ENCODE data around the gene NGRN.
A peak's percentile ranks its signal among the peaks of the same experiment; 100 is the strongest.
"Not testable (repeated sequence)": the region's sequence is repeated elsewhere in the genome, so short reads cannot be mapped to it uniquely, and the experiment has no call there.

Gene NGRN

DNA sequence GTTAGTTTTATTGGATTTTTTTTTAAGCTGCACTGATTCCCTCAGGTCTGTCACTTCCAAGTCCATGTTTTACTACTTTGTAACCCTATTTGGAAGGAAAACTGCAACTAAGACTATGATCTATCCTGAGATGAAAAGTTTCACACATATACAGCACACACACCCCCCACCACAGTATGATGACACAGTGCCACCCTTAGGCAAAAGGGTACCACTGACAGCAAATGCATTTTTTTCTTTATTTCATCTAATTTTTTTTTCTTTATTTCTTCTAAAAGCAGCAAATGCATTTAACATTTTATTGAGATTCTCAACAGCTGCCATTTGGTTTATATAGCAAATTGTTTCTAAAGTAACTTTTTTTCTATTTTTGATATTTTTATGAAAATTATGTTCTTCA is 21.2 kb downstream of the NGRN start:
- peak; percentile 39 for DNase-seq

DNA sequence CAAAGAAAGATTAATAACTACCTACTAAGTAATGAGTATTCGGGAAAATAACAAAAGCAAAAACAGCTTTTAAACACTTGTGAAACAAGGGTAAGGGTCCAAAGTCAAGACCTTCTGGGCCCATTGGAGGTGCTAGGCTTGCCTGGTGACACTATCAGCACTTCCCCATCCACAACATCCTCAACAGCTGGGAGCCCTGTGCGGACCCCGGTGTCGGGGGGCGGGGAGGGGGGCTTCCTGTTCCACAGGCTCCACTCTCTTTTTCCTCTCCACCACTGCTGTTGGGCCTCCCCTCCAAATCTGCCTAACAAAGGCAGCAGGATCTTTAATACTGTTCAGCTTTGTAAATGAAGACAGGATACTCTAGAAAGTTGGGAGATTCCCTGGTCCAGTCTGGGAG is 21.6 kb downstream of the NGRN start:
- no peak for DNase-seq

DNA sequence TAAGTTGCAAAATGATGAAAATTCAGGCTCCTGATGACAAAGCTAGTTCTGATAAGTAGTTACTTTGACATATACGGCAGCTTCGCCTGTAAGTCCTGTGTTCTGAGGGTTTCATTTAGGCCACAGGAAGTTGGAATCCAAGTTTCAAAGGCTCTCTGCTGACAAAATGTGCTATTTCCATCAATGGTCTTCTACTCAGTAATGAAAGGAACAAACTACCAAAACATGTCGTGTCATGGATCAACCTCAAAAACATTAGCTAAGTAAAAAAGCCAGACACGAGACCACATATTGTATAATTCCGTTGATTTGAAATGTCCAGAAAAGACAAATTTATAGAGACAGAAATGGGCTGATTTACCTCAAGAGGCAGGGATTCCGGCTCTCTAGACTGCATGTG is 22.5 kb downstream of the NGRN start:
- DNase-seq: no peak

DNA sequence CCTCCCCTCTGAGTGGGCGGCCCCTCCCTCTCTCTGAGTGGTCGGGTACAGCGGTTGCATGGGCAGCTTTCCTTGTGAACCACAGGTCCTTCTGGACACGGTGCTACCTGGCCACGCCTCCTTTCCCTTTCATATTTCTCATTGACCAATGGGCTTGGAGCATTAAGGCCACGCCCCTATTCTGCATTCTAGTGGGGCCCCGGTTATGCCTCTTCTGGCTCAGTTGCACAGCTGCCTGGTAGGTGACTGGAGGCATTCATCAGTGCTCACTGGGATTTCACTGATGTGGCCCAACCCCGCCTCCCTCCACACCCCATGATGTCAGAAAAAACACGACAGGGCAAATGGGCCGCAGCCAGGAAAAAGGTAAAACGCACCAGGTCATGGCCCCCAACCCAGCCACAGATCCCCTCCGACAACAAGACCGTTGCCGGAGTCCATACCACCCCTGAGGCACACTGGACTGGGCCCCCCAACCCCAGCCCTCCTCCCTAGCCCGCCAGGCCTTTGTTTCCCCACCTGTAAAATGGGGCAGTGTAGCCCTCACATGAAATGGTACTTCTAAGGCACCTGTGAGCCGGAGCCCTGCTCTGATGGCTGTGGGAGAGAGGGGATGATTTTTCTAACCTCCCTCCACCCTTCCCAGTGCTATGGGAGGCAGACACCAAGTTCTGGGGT is 26.3 kb downstream of the NGRN start:
- DNase-seq: no peak

DNA sequence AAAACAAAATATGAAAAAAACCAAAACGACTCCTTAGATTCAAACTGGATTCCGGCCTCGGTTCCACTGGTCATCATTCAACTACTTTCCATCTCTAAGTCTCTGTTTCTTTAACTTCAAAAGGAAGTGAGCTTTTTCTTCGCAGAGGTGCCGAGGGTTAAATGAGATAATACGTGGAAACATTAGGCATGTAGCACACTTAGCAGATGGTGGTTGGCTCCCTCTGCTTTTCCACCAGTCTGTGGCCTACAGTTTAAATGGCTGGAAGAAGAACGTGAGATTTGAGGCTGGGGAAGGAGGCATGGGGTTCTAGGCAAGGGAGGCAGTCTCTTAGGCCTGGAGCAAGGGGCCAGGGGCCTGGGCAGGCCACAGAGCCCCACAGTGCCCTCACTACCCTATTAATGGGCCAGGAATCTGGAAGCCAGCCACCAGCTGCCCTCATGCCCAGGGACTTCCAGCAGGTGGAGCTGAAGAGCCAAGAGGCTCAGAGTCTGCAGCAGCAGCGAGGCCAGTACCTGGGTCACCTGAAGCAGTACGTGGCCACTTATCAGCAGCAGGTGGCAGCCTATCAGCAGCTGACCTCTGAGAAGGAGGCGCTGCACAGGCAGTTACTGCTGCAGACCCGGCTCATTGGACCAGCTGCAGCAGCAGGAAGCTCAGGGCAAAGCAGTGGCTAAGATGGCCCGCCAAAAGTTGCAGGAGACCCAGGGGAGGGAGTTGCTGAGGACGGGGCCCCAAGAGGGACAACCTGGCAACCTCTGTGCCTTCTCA is 27.8 kb downstream of the NGRN start:
- DNase-seq: peak; percentile 62

DNA sequence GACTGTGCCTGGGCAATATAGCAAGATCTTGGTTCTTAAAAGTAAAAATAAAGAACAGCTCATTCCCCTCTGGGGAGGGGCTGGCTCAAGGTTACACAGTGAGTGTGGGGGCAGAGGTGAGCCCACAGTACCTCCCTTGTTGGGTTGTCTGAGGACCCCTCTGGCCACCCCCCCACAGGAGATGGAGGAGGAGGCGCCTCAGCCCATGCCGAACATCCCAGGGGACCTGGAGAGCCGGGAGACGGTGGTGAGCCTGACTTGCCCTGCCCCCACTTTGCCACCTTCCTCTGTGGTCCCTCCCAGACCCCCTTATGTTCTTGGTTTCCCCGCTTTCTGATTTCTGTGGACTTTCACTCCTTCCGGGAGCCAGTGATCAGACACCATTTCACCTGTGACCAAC is 28.7 kb downstream of the NGRN start:
- DNase-seq: no peak

DNA sequence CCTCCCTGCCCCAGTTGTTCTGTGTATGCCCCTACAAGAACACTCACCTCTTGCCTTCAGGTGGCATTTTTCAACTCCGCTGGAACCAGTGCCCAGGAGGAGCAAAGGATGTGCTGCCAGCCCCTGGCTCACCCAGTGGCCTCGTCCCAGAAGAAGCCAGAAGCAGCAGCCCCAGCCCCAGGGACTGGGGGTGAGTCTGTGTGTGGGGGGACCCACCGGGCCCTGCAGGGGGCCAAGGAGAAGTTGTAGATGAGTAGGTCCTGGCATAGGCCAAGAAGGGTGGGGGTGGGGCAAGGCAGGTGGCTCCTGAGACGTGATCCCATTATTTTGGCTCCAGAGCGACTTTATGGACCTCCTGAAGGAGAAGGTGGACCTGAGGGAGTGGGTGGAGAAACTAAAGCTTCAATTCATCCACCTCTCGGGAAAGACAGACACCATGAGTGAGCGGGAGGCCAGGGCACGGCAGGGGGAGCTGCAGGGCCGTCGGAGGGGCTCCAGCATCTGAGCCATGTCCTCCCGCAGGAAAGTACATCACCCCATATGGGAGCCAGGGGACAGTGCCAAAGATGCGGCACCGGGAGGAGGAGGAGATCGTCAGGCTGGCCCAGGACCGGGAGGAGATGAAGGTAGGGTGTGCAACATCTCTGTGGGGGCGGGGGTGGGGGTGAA is 29.3 kb downstream of the NGRN start:
- DNase-seq: no peak

DNA sequence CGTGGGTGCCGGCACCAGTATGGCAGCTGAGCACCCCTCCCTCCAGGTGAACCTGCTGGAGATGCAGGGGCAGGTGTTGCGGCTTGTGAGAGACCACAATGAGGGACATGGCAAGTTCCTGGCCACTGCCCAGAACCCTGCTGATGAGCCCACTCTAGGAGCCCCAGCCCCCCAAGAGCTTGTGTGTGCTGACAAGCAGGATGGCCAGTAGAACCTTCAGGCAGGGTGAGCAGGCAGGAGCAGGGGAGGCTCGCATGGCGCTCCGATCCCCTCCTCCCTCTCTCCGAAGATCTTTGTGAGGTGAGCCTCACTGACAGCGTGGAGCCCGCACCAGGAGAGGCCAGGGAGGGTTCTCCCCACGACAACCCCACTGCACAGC is 29.8 kb downstream of the NGRN start:
- no peak for DNase-seq

DNA sequence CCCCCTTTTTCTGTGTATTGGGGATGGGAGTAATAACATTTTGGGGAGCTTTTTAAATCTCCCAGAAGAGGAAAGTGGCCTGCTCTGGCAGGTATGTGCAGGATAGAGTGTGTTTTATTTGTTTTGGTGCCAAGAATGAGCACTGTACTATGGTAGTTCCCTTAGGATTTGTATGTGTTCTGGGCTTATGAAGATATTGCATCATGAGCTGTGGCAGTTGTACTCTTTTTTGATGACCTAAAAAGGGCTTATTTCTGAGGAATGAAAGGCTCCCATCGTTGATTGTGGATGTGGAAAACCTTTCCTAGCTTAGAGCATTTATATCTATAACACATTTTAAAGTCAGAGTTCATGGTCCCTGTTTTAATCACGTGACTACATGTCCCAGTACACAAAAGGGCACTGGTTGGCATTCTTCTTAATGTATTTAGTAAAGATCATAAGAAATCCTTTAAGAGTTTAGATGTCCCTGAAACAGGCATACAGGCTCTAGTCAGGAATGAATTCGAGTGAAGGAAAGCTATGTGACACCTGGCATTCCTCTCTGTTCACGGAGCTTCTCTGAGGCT is 30.9 kb downstream of the NGRN start:
- not testable (repeated sequence) for DNase-seq

DNA sequence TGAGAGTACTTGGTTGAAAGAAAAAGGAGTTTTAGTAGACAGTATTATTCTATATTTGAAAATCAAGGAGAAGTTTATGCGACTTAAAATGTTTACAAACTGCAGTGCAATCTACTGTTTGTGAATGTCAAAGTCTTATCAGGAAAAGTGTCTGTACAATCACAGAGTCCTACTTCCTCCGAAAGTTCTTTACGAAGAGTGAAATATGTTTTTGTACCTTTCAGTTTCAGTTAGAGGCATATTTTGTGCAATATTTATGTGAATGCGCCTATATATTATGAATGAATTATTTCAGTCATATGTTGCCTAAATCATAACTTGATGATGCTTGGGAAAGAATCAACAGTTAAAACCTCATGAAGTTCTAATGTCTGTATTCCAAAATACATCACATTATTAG is 31.5 kb downstream of the NGRN start:
- DNase-seq: no peak

DNA sequence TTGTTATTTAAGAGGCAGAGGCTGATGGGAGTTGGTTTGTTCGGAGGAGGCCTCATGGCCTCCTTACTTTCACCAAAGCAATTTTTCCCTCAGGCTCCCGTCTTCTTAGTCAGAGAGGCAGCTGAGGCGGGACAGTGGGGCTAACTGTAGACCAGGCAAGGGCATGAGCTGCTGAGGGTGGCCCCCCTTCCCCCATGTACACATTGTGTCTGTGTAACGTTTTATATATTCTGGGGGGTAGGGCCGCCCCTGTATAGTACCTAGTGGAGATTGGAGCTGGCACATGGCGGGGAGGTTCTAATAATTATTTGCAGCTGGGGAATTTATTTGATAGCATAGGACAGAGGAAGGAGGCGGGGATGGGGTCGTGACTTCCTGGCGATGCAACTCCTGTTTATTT is 35.1 kb downstream of the NGRN start:
- no peak for DNase-seq

DNA sequence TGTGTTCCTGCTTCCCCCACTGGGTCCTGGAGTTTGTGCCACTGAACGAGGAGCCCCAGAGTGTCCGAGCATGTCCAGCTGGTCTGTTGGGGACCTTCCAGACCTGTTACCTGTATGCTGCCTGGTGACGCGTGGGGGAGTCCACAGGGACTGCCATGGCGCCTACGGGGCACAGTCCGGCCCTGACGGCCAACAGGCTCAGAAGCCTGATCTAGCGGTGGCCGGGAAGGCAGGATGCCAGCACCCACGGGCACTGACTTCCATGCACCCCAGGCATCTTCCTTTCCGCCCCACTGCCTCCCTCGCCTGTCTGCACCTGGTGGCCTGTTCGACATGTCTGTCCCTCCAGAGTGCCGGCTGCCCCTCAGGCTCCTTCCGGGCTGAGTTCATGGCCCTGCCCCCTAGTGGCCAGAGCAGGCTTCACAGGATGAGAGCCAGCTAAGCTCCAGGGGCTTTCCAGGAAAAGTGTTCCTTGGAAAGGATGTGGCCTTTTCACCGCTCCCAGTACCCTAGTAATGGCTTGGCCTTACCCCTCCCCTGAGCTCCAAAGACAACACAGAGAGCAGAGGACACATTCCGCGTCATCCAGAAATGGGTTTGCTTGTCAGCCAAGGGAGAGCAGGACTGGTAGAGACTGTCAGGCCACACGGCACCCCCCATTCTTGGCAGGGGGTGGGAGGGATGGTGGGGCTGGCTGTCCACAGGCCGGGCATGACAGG is 35.7 kb downstream of the NGRN start:
- peak; percentile 62 for DNase-seq

DNA sequence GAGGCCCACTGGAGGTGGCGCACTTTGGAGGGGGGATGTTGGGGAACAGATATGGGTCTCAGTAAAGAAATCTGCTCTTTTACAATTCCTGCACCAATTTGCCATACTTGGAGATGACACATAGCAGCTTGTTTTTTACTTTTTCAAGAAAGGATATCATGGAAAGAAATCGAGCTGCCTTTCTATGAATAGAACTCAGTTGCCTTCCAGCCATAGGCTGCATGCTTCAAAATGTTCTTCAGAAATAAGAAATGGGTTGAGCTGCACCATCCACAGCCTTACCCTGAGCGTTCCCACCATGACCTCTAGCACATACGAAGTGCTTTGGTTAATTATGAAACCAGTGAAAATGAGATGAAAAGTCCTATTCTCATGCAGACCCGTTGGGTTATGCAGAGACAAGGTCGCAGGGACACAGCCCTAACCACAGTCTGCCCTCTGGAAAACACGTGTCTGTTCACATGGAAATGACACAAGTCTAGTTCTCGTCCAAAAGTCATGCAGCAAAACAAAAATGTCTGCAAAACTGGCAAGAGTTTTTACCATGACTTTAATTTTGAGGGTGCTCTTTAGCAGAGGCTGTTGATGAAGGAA is 36.3 kb downstream of the NGRN start:
- DNase-seq: no peak

DNA sequence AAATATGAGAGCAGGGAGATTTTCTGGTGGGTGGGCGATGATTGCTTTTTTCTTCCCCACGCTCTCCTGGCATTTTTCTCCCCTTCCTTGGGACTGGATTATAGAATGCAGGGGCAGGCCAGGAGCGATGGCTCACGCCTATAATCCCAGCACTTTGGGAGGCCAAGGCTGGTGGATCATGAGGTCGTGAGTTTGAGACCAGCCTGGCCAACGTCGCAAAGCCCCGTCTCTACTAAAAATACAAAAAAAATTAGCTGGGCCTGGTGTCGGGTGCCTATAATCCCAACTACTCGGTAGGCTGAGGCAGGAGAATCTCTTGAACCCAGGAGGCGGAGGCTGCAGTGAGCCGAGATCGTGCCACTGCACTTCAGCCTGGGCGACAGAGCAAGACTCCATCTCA is 39.9 kb downstream of the NGRN start:
- not testable (repeated sequence) for DNase-seq

DNA sequence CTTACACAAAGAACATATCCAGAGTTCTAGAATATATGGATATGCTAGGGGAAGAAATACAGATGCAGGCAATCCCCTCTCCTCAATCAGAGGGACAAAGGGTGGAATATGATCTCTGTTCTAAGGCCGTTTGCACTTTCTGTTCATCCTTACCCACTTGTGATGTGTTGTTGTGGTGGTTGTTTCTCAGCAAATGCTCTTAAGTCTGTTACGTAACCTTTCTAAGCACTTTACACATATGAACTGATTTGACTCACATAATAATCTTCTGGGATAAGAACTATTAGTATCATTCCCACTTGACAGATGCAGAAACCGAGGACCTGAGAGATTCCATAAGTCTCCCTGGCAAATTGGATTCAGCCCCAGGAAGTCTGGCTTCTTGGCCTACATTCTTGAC is 40.5 kb downstream of the NGRN start:
- DNase-seq: no peak

DNA sequence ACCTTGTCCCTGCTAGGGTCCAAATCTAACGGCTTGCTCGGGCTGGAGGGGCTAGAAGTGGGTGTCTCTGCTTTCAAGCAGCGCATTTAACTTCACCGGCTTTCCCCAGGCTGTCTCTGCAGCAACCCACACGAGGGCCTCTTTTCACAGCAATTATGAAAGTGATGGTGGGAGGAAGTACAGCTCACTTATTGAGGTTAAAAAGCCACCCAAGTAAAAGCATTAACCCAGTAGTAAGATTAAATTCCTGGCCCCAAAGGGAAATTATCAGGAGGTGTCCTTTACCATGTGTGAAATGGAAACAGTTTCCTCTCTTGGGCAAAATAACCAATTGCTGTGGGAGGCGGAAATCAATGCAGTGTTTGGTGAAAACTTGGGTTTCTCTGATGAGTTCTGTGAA is 41.1 kb downstream of the NGRN start:
- DNase-seq: no peak

DNA sequence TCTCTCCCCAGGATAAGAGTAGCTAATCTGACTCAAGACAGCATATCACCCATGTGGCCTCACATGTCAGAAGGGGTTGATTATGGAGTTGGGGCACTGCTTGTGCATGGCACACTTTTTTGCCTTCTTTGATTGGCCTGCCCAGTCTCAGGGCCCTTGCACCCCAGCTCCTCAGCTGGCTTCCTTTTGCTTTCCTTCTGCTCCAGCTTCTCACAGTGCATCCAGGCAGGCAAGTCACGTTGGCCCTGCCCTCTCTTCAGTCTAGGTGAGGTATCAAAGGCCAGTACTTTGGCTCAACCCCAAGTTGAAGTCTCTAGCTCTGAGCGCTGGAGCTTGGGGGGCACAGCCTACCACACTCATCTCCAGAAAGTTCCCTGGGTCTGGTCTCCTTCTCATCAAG is 42.2 kb downstream of the NGRN start:
- no peak for DNase-seq

DNA sequence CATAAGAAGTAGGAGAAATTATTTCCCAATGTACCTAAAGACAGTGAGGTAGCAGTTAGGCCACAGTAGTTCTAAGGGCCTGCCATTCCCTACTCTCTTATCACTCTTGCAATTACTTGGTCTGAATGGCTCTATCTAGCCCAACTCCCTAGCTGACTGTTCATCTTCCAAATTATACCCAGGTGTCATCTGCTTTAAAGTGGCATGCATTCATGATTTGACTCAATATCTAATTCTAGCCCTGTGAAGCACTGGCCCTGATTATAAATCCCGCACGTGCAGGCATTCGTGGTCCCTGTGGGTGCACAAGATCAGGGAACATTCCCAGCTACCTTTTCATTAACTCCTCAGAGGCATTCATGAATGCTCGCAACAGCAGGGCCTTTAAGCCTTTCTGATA is 43.5 kb downstream of the NGRN start:
- no peak for DNase-seq

DNA sequence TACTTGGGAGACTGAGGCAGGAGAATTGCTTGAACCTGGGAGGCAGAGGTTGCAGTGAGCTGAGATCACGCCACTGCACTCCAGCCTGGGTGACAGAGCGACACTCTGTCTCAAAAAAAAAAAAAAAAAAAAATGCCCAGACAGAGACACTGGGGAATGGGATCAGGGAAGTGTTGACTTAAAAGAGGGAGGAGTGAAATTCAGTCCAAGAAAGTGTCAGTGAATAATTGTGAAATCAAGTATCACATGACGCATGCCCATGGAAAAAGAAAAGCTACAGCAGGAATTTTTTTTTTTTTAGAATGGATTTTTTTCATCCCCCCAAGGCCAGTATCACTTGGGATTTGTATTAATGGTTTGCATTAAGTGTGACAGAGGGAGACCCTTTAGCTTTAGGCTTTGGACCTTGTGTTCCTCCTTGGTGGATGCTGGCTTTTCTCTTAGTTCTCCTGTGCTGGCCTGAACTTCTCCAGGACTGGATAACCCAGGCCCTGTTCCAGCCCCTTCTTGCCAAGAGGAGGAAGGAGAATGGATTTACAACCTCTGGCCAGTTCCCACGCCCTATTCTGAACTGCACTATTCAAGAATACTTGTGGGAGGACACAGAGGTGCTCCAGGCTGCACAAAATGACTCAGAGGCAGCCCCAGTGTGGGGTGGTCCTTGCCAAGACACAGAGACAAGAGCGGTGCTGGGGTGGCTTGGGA is 50.0 kb downstream of the NGRN start:
- no peak for DNase-seq

DNA sequence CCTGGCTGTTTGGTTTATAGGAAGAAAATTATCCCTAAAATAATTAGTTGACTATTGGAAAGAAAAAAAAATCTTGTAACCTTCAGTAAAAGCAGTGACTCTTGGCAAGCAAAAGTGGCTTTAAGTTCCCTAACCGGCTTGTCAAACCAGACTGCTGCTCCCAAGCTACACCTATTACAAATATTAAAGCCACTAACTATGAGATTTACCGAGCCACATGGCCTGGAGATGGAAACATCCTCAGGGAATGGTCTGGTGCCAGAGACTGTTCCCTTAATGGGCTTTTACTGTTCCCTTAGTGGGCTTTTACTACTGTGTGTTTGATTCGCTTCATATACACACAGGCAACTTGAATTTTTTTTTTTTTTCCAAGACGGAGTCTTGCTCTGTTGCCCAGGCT is 50.7 kb downstream of the NGRN start:
- DNase-seq: no peak

DNA sequence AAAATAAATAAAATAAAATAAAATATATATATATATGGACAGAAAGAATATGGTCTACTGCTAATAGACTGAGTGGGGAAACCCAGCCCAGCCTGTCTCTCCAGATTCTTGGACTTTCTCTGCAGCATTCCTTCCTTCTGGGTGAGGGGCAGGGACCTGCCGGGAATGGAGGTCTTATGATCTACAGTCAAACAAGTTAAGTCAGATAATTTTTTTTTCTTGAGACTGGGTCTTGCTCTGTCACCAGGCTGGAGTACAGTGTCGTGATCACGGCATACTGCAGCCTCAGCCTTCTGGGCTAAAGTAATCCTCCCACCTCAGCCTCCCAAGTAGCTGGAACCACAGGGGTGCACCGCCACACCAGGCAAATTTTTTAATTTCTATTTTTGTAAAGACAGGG is 53.1 kb downstream of the NGRN start:
- DNase-seq: no peak

Measured in eye (tissue), 1 donor.